HepG2 (cell line): ENCODE data around the gene KPNA3. TPM values are rescaled to one million over a fixed set of nuclear protein-coding genes. Genes with fewer than 3 reads are reported as not detected.

Experiments
- DMTF1 ChIP-seq: sonication (generic); formaldehyde crosslinking; IDR thresholded peaks from 2 replicates; pipeline ENCODE4 v1.4.0; 2020; ENCODE audit warnings: mild to moderate bottlenecking, missing genetic modification reagents
- LBX2 ChIP-seq: sonication (generic); formaldehyde crosslinking; IDR thresholded peaks from 2 replicates; pipeline ENCODE4 v1.5.0; 2020; ENCODE audit warnings: missing genetic modification reagents, mild to moderate bottlenecking, borderline replicate concordance
- SMAD3 ChIP-seq: sonication (generic); formaldehyde crosslinking; IDR thresholded peaks from 2 replicates; pipeline ENCODE4 v1.4.0; 2020; ENCODE audit warnings: missing genetic modification reagents
- ZBTB7B ChIP-seq: sonication (generic); formaldehyde crosslinking; IDR thresholded peaks from 2 replicates; pipeline ENCODE4 v1.4.0; 2020; ENCODE audit warnings: missing genetic modification reagents
- ZNF318 ChIP-seq: sonication (generic); formaldehyde crosslinking; IDR thresholded peaks from 2 replicates; pipeline ENCODE4 v1.4.0; 2020; ENCODE audit warnings: mild to moderate bottlenecking, missing genetic modification reagents
- ZNF616 ChIP-seq: sonication (generic); formaldehyde crosslinking; IDR thresholded peaks from 2 replicates; pipeline ENCODE4 v1.5.0; 2020; ENCODE audit warnings: low read depth, mild to moderate bottlenecking, missing genetic modification reagents
- polyA plus RNA-seq, 8 experiments: library from polyadenylated mRNA; depleted of rRNA in 3 of 8; stranded (reverse) in 7 of 8; unstranded in 1 of 8; fragments of >200 nt; fragmentation: Illumina TruSeq in 4 of 8; extraction: Trizol in 4 of 8; gene quantifications; 2 replicates each; pipeline versions ENCODE4 v1.2.1 to v1.2.3, GENCODE V29; 2011 to 2016; ENCODE audit warnings: low read depth in 4 of 8, missing spikeins in 1 of 8, mixed read lengths in 1 of 8; ENCODE audit not compliant: insufficient read depth in 1 of 8
- total RNA-seq, 5 experiments: library from RNA; depleted of rRNA; stranded (reverse); fragments of >200 nt; fragmentation: Illumina TruSeq; extraction: Trizol; gene quantifications; 2 replicates each; pipeline ENCODE4 v1.2.3, GENCODE V29; 2016; ENCODE audit warnings: low read depth in 1 of 5

KPNA3 gene
- total and polyA plus RNA-seq, 2 of the 13 experiments (the other 11 are each of a cell fraction or from before 2014, with no cell fraction given), result 13.0 to 28.9 TPM

- no peak for TF ChIP-seq ZNF616 (CRISPR knock-in tag)
- 0 out of 2 replicates have a peak, but pooled peaks have one; percentile 42 for TF ChIP-seq ZBTB7B (CRISPR knock-in tag)
- no peak for TF ChIP-seq LBX2
- TF ChIP-seq SMAD3 (CRISPR knock-in tag), result no peak
- no peak for TF ChIP-seq DMTF1 (CRISPR knock-in tag)
- TF ChIP-seq ZNF318 (CRISPR knock-in tag), result peak; percentile 44; the same call in 1 of the 2 replicates
Measured at GRCh38 chr13:49792550-49793324, at the start of gene KPNA3 (continued).
